Fibroblast of the conjunctiva (primary cell): ENCODE measurements around the gene GLB1L3.

ENCODE experiments used
- DNase-seq: peaks from one replicate; pipeline ENCODE4 v3.0.0-alpha.2; 2010; ENCODE audit warnings: low read depth

Gene GLB1L3, protein sequence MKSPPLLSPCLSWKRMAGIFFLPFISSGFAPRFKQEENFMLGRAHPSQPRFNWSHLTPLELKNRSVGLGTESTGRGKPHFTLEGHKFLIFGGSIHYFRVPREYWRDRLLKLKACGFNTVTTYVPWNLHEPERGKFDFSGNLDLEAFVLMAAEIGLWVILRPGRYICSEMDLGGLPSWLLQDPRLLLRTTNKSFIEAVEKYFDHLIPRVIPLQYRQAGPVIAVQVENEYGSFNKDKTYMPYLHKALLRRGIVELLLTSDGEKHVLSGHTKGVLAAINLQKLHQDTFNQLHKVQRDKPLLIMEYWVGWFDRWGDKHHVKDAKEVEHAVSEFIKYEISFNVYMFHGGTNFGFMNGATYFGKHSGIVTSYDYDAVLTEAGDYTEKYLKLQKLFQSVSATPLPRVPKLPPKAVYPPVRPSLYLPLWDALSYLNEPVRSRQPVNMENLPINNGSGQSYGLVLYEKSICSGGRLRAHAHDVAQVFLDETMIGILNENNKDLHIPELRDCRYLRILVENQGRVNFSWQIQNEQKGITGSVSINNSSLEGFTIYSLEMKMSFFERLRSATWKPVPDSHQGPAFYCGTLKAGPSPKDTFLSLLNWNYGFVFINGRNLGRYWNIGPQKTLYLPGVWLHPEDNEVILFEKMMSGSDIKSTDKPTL

DNA sequence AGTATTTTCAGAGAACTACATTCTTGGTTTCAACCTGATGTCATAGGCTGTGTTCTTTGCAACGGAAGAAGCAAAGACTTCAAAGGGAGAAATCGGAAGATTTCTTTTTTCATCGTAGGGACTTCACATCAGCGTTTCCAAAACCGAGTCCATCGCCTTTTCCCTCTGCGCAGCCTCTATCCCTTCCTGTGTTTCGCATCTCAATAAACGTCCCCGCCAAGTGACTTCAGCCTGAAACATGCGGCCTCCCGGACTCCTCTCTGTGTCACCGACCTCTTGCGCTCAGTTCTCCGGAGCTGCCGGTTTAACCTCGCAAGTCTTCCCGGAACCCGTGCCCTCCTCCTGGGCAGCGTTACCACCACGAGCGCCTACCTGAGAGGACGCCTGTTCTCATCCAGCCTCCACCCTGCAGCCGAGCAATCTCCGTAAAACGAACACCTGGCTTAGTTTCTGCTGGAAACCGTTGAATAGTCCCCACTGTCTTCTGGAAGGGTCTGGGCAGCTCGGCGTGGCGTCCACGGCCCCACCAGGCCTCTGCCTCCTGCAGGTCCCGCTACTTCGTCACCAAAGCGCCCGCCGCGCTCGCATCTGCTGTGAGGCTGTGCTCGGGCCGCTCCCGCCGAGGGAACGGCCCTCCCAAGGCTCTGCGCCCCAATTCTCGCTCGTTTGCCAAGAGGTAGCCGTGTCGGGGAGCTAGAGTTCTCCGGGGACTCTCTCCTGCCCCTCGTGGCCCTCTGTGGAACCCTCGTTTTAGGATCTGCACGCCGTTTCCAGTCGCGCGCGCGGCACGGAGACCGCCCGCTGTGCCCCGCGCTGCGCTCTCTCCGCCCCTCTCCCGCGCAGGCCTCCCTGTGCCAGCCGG lies at the start of gene GLB1L3:
GLB1L3 (plus strand) TSS at position 846 of the 862 bp plus-strand sequence. CDS start 362 bp downstream, outside the sequence.
- DNase-seq, result no peak

DNA sequence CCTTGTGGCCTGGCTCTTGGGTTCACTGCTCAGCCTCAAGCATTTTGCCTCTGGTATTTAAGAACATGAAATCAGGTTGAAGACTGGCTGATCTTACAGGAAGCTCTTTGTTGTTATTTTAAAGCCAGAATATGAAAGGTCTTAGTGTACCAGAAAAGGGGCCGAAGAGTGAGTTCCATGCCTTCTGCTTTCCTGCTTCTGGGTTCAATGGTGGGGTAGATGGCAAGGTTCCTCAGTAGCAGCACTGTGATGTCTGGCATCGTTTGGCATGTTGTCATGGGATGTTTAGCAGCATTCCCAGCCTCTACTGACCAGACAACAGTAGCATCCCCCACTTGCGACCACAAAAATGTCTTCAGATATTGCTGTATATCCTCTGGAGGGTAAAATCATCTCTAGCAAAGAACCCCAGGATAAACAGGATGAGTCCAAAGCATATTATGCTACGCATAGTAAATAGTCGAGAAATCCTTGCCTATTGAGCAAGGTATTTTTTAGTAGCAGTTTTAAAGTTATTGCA lies 49.3 kb upstream of the GLB1L3 start:
- DNase-seq, result no peak

DNA sequence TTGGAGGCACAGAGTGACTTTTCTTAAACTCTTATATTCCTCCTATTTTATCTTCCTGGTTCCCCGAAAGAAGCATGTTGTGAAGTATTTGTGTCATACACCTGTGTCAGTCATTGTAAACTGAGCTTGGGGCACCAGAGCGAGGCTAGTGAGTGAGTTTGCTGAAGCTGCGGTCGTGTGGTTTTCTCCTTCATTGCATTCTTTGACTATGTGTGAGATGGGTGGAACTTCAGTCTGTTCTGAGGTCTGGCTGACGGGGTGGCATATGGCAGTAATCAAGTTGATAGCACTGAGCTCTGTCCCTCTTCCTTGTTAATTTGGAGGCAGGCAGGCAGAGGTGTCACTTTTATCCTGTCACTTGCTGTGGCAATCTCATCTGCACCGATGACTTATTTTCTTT lies 47.6 kb upstream of the GLB1L3 start:
- DNase-seq, result no peak

DNA sequence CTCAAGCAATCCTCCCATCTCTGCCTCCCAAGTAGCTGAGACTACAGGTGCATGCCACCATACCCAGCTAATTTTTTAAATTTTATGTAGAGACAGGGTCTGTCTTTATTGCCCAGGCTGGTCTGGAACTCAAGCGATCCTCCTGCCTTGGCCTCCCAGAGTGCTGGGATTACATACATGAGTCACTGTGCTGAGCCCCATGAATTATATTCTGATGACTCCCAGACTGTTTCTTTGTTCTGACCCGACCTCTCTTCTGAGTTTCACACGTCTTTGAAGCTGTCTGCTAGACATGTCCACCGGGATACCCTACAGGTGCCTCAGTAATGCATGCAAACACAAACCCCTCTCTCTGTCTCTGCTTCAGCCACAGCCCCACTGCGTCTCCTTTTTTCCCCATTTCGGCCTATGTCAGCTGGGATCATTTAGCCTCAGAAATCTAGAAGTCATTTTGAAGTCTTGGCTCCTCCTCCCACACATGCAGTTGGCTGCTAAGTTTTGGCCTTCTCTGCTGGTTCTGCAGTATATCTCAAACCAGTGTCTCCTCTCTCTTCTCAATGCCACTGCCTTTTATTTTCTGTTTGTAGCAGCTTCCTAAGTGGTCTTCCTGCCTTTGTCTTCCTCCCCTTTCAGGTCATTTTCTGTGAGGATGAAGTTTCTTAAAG lies 46.9 kb upstream of the GLB1L3 start:
- no peak for DNase-seq

DNA sequence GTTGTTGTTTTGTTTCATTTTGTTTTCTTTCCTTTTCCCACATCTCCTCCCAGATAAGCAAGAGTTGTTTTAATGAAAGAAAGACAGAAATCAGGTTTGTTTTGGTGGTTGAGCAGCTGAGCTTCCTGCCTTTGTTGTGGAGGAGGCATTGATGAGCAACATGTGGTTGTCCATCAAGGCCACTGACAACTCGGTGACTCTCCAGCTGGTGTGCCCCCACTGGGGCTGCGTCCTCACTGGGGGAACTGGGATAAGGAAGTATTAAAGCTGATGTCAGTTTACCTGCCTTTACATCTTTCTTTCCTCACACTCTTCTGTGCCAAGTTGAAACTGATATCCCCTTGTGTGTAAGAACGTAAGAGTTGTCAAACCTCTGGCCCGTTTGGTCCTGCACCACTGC lies 45.8 kb upstream of the GLB1L3 start:
- no peak for DNase-seq

DNA sequence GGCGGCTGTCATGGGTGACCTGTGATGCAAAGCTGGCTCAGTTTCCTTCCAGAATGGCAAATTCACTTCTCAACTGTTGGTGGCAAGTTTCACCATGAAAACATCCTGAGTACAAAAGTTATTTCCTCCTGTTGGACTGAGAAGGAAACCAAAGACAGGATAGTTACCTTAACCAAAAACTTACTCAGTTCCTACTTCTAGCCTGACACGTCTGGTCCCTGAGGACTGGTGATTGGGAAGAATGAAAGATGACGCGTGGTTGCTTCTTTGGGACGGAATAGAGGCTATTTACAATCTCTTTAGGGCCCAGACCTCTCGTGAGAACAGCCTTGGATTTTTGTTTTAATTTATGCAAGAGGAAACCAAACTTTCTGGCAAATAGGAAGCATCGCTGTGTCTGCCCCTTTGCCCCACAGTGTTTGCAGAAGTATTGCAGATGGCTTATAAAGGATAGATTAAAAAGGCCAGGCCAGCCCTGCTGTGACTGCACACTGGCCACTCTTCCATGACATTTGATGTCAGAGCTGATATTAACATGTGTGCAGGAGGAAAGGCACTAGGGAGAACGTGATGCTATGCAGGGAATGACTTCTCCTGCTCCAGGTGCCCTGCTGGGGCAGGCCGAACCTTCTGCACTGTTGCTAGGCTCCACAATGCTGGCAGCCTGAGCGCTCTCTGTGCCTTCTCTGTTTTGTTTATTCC lies 44.1 kb upstream of the GLB1L3 start:
- DNase-seq, result no peak

DNA sequence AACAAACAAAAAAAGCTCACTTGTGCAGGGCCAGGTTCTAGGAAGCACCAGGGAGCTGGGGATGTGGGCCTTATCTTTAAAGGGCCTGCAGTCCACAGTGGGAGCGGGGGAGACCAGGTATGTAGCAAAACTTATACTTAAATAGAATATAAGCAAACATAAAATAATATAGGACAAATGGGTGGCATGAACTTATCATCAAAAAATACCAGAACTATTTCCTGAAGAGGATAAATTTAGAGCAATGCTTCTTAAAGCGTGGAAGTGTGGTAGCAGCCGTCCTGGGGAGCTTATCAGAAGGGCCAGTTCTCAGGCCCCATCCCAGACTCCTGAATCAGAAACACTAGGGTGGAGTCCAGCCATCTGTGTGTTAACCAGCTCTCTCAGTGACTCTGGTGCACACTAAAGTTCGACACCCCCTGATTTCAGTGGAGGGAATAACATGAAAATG lies 42.4 kb upstream of the GLB1L3 start:
- DNase-seq, result no peak

DNA sequence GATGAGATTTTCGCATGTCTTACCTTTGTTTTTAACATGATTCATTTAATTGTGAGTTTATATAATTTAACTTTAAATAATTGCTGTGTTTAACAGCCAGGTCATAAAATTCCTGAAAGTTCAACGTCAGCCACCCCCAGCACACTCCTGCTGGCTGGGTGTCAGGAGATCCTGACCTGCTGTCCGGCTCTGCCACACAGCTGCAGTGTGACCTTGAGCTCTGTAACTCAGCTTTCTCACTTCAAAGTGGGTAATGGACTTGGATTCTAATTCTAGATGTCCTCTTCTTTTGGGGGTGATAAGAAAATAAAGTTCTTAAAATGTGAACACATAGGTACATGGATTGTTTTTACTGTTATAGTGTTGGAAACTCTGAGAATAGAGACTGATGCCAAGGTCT lies 40.8 kb upstream of the GLB1L3 start:
- DNase-seq, result no peak

DNA sequence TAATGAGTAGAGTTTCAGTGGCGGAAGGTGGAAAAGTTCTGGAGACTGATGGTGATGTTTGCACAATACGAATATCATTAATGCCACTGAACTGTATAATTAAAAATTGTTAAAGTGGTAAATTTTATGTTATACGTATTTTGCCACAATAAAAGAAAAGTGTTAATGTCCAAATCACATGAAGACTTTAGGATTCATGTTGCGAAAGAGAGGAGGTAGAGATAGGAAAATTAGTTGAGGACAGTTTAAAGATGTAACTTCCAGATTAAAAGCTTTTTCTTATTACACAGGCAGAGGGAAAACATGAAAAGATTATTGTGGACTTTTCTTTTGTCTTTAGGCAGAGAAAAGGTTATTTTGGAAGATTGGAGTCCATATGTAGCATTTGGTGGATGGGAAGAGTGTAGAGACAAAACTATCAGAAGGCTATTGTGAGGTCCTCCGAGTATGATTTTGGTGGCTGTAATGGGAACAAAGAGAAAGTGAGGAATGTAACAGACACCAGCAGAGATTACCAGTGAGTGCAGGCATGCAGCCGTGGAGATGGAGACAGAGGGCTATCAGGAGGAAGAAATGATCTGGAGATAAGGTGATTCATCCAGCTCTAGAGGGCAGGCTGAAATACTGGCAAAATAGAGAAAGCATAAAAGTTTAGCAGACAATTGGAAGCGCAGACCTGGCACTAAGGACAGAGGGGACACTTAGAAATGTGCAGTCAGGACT lies 39.2 kb upstream of the GLB1L3 start:
- no peak for DNase-seq

DNA sequence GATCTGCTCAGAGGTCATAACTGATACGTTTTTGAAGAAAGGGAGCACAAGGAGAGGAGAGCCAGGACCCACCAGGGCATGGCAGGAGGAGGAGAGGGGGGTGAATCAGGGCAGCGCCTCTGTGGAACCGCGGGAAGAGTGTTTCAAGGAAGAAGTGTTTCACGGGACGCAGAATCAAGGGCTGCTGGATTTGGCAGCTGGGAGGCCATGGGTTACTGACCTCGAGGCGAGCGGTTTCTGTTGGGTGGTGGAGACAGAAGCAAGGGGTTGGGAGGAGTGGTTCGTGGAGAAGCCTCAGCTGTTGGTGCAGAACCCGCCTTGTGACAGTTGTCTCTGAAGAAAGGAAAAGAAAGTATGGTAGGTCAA lies 38.6 kb upstream of the GLB1L3 start:
- DNase-seq, result no peak

DNA sequence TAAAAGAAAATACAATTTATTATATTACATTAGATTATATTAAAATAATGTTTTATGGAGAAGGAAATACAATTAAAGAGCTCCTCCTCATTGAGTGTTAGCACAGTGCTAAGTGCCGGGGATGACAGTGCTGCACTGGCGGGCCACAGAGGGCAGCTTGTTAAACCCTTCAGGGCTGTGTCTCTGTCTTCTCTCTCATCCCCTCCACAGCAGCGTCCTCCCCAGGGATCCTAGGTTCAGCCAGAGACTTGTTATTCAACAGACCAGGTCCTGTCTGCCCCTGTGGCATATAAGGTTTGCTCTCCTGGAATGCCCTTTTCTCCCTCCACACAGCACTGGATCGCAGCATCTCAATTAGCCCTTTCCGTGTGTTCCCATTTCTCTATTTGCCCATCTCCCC lies 37.2 kb upstream of the GLB1L3 start:
- no peak for DNase-seq

DNA sequence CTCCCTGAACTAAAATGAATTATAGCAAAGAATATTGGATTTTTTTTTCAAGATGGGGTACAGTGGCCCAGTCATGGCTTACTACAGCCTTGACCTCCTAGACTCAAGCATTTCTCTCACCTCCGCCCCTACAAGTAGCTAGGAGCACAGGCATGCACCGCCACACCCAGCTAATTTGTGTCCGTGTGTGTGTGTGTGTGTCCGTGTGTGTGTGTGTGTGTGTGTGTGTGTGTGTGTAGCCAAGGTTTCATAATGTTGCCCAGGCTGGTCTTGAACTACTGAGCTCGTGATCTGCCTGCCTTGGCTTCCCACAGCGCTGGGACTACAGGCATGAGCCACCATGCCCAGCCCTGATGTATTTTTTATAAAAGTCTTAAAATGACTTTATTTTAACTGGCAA lies 35.6 kb upstream of the GLB1L3 start:
- DNase-seq, result no peak

DNA sequence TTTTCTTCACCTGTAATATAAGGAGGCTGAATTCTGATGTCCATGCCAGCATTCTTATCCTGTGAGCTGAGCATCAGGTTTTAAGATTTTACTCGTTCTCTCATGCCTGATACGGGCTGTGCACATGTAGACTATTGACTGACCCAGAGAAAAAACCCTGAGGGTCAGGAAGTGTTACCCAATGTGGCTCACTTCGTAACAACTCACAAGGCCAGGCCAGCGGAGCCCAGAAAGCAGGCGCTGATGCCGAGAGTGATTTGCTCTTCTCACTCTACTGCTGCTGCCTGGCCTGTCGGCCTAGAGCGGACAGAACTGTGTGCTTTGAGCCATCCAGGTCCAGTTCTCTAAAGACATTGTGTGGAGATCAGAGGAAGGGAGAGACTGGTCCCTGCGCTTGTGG lies 33.8 kb upstream of the GLB1L3 start:
- DNase-seq, result no peak

DNA sequence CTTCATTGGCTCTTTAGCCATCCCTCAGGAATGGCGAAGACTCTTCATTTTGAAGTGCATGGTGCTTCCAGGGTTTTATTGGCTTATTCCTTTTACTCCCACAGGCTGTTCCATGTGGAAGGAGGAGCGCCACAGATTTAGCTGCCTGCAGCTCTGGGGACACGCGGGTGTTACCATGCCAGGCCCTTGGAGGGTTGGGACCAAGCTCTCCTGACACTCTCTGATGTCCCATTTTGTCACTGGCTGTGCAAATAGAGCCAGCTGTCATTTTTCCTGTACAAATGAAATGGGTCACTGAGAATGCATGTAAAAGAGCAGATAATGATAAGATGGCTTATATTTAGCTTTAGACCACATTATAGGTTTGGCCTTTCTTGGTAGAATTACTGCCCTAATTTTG lies 32.3 kb upstream of the GLB1L3 start:
- no peak for DNase-seq

DNA sequence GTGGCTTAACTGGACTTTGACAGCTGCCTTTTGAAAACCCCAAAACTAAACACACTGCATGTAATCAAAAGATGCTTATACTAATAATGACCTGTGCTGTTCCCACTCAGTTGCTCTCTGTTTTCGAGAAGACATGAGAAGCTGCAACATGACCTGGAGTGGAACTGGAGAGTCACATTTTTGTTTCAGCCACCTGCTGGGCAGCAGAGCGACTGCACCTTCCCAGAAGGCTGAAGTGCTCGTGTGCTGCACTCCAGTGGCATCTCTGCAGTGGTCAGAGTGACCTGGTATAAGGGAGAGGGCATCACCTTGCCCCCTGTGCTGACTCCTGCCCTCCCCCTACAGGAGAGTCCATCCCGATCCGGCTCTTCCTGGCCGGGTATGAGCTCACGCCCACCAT lies 31.6 kb upstream of the GLB1L3 start:
- DNase-seq, result no peak

DNA sequence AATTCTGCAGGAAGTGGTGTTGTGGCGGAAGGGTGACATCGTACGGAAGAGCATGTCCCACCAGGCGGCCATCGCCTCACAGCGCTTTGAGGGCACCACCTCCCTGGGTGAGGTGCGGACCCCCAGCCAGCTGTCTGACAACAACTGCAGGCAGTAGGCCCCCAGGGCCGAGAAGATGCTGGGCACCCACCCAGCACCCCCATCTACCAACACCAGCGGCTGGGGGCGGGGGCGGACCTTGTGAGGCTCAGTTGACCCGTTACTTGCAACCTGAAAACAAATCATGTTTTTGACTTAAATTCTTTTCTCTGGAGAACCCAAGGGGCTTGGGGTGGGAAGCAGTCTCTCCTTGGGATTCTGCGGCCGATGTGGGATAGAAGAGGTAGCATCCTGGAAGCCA lies 30.7 kb upstream of the GLB1L3 start:
- DNase-seq, result no peak

DNA sequence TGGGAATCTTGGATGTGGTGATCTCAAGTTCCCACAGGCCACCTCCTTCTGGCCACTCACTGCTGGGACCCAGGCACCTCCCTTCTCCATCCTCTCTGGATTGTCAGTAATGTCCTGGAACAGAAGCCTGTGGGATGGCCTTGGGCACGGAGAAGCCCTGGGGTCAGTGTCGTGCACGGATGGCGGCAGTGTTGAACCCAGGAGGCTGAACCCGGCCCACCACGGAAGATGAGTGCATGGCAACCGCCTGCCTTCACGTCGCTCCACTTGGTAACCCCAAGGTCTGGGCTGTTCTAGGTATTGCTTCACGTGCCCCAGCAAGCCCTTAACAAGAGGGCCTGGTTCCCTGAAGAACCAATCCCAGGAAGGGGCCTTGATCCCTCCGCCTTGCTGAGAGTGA lies 30.1 kb upstream of the GLB1L3 start:
- DNase-seq, result no peak

DNA sequence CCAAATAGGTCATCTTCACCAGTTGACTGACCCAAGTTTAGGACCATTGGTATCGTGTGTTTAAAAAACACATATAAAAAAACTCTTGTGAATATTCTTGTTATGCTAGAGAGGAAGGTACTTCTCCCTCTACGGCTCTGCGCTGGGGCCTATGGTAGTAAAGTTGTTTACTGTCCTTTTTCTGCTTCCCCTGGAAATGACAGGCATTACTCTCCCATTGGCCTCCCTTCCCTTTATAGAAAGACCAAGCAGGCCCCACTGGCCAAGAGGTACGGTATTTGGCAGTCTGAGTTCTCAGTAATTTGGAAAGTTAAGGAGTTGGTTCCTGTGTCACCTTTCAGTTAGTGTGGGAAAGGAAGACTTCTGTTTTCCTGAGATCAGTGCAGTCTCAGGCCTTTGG lies 29.5 kb upstream of the GLB1L3 start:
- no peak for DNase-seq

DNA sequence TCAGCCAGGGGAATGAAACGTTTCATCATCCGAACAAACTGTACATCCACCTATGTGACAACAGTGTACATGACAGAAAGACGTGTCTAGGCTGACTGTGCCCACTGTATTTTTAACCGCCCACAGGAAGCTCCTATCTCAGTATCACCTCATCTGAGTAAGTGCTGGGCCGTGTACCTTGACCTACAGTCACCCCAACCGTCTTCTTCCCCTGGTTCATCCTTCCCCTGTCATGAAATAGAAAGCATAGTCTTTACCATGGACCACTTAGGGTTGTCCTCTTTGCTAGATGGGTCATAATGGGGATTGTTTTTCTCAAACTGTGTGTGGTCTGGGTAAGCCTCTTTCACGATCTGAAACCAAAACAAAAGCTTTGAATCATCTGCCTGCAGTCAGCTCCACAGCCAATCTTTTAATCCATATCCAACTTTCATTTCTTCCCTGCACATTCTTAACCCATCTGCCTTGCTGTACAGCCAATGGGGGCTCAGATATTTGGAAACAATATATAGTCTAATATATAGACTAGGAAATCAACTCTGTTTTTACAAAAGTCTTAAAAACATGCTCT lies 27.2 kb upstream of the GLB1L3 start:
- no peak for DNase-seq

DNA sequence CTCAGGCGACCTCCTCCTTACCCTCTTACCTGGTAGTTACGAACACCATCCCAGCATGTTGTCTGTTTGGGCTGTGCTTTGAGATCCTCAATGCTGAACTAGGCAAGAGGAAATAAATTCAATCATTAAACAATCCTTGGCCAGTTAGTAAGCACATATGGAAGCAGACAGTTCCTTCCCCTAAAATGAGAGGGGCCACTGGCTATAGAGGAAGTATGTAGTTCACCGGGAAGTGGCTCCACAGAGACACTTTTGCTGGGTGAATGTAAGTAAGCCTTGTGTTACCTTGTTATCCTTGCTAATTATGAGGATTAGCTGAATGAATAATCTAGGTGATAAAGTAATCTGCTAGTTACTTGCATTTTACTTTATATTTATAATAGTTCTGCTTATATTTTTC lies 25.9 kb upstream of the GLB1L3 start:
- DNase-seq, result no peak
